RPMI8226 (cell line): ENCODE results near the gene CAMK1D.

ENCODE experiments used
- DNase-seq: peaks from one replicate; pipeline ENCODE4 v3.0.0-alpha.2; 2015

CAMK1D gene

GRCh38 chr10:12405342-12406320 is 56.3 kb downstream of the CAMK1D start:
- DNase-seq = no peak

GRCh38 chr10:12406764-12407400 is 57.5 kb downstream of the CAMK1D start:
- DNase-seq = no peak

- no peak for DNase-seq
Measured at GRCh38 chr10:12408472-12408871, 59.1 kb downstream of the CAMK1D start.

GRCh38 chr10:12409161-12409560 is 59.8 kb downstream of the CAMK1D start:
- DNase-seq = no peak

GRCh38 chr10:12409613-12410012 is 60.3 kb downstream of the CAMK1D start:
- no peak for DNase-seq

GRCh38 chr10:12412666-12413368 is 63.5 kb downstream of the CAMK1D start:
- no peak for DNase-seq

- DNase-seq = no peak
Measured at GRCh38 chr10:12413369-12413711, 64.0 kb downstream of the CAMK1D start.

- DNase-seq = no peak
Measured at GRCh38 chr10:12414278-12414989, 65.1 kb downstream of the CAMK1D start.

GRCh38 chr10:12416344-12417050 is 67.2 kb downstream of the CAMK1D start:
- DNase-seq = no peak

- DNase-seq = no peak
Measured at GRCh38 chr10:12417331-12417730, 68.0 kb downstream of the CAMK1D start.

GRCh38 chr10:12418000-12418399 is 68.7 kb downstream of the CAMK1D start:
- no peak for DNase-seq

- DNase-seq = no peak
Measured at GRCh38 chr10:12418725-12419261, 69.4 kb downstream of the CAMK1D start.

- DNase-seq = no peak
Measured at GRCh38 chr10:12419262-12419847, 70.0 kb downstream of the CAMK1D start.

GRCh38 chr10:12420530-12421120 is 71.3 kb downstream of the CAMK1D start:
- no peak for DNase-seq

- no peak for DNase-seq
Measured at GRCh38 chr10:12422189-12422588, 72.8 kb downstream of the CAMK1D start.

- no peak for DNase-seq
Measured at GRCh38 chr10:12423896-12424295, 74.5 kb downstream of the CAMK1D start.

GRCh38 chr10:12427276-12427675 is 77.9 kb downstream of the CAMK1D start:
- no peak for DNase-seq

- DNase-seq = no peak
Measured at GRCh38 chr10:12428447-12429135, 79.2 kb downstream of the CAMK1D start.

GRCh38 chr10:12430406-12430982 is 81.1 kb downstream of the CAMK1D start:
- no peak for DNase-seq
